Femur (tissue), 1 donor: ENCODE results near the gene FGF11.
"Not testable (repeated sequence)": the region's sequence is repeated elsewhere in the genome, so short reads cannot be mapped to it uniquely, and the experiment has no call there.

Source experiments
- DNase-seq: peaks from one replicate; pipeline ENCODE4 v3.0.0-alpha.2; 2017

Gene FGF11

DNA sequence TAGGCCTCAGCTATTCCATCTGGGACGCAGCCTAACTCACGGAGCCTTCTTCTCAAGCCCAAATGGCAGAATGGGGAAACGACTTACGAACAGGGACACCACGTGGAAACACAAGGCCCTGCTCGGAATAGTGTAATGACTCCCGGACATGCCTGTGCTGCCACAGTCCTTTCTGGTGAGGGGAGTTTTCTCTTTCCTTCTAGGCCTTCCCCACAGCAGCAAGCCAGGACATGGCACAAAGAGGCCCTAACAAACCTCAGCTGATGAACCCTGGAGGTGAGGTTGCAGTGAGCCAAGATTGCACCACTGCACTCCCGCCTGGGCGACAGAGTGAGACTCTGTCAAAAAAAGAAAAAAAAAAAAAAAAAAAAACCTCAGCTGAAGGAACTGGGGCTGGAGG, 24.8 kb downstream of the FGF11 start:
- DNase-seq, result no peak

DNA sequence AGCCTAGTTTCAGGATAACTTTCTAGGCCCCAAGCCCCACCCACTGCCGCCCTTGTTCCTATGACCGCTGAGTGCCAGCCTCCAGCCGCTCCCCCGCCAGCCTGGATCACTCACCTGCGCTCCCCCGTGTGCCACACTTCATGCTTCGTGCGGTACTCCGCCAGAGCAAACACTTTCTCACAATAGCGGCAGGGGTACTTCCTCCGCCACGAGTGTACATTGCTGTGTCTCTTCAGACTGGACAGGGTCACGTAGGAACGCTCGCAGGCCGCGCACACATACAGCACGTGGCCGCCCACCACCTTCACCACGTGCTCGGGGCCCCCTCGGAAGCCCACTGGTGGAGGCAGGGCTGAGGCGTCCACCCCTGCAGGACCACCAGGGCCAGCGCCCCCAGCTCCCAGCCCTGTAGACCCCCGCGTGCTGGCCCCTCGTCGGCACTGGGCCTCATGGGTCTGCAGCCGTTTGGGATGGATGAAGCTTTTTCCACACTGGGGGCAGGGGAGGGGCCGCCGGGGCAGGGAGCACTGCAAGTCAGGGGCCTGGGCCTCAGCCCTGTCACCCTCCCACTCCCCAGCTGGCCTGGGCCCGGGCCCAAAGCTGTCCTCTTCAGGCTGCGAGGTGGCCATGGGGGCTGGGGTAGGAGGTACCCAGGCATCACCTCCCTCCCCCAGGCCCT, 26.4 kb downstream of the FGF11 start:
- no peak for DNase-seq

DNA sequence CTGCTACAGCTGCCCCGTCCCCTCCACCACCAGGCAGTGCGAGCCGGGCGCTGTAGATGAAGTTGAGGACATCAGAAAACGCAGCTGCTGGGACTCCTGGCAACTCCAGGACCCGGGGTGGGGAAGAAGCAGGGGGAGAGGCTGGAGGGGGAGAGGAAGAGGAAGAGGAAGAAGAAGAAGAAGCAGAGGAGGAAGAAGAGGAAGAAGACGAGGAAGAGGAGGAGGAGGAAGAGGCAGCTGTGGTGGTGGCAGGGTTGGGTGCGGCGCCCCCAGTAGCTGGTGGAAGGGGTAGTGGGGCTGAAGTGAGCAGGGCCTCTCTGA, 27.0 kb downstream of the FGF11 start:
- DNase-seq, result no peak

- DNase-seq, result peak; percentile 65
Measured at GRCh38 chr17:7466639-7467341, 27.5 kb downstream of the FGF11 start.

DNA sequence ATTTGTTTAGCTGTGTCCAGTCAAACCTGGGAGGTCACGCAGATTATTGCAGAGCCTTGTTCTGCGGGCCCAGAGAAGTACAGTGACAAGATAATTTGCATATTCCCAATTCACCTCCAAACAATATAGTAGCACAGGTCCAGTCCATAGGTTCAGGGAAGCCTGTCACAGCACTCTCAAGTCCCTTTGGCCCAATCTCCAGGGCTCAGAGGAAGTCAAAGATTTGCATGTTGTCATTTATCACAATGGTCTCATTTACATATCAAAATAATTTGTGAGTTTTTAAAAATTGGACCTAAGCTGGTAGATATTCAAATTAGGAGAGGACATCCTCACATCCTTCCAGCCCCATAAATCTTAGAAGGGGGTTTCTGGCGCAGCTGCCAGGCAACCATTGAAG, 28.2 kb downstream of the FGF11 start:
- DNase-seq, result no peak

DNA sequence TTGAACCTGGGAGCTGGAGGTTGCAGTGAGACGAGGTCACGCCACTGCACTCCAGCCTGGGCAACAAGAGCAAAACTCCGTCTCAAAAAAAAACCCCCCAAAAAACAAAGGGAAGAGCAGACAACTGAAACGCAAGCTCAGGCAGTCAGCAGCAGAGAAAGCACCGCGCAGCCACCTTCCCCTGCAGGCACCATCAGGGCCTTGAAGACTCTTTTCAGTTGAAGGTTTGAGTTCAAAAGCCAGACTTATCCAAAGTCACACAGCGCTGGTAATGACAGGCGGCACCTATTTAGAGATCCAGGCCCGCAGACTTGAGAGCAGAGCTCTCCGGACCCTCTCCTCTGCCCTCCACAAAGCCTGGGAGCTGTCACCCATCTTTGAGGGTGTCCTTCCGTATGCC, 29.0 kb downstream of the FGF11 start:
- DNase-seq, result no peak

DNA sequence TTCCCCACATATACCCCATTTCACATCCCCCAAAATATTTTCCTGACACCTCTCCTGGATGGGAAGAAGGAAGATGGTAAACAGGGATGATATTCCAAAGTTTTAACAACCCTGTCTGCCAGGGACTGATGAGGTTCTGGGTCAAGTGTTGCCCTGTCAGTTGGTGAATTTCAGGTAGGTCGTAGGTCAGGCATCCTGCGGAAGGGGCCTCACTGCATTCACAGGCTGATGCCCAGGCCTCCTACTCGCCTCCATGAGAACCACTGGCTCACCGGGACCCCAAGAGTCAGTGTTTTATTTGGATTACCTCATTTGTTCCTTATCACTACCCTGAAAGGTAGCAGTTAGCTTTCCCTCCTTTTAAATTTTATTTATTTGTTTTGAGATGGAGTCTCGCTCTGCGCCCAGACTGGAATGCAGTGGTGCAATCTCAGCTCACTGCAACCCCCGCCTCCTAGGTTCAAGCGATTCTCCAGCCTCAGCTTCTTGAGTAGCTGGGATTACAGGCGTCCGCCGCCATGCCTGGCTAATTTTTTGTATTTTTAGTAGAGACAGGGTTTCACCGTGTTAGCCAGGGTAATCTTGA, 29.6 kb downstream of the FGF11 start:
- DNase-seq, result no peak

GRCh38 chr17:7469843-7470242, 30.5 kb downstream of the FGF11 start:
- DNase-seq, result not testable (repeated sequence)

DNA sequence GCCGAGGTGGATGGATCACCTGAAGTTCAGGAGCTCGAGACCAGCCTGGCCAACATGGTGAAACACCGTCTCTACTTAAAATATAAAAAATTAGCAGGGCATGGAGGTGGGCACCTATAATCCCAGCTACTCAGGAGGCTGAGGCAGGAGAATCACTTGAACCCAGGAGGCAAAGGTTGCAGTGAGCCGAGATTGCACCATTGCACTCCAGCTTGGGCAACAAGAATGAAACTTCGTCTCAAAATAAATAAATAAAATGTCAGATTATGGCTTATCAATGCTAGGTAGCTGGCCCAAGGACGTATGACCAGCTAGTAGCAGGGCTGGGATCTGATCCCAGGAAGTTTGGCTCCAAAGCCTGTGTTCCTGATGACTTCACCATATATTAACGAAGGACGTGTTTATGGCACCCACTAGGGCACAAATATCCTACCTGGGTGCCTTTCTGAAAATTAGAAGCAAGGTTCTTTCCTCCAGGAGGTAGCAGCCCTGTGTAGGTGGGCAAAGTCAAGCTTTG, 31.2 kb downstream of the FGF11 start:
- DNase-seq, result not testable (repeated sequence)

DNA sequence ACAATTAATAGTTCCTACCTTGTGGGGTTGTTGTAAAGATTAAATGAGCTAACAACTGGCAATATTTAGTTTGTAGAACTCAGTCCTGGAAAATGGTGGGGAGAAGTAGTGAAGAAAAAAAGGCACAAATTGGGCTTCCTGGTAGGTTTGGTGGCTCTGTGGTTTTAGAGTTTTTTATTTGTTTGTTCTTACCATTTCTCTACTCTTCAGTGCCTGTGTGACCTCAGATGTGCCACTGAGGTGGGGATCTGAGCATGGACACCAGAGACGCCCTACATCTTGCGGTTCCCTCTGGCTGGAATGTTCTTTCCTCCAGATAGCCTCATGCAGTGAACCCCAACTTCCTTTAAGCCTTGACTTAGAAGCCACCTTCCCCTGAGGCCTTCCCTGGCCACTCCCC, 32.4 kb downstream of the FGF11 start:
- no peak for DNase-seq

- not testable (repeated sequence) for DNase-seq
Measured at GRCh38 chr17:7474767-7475166, 35.5 kb downstream of the FGF11 start.

DNA sequence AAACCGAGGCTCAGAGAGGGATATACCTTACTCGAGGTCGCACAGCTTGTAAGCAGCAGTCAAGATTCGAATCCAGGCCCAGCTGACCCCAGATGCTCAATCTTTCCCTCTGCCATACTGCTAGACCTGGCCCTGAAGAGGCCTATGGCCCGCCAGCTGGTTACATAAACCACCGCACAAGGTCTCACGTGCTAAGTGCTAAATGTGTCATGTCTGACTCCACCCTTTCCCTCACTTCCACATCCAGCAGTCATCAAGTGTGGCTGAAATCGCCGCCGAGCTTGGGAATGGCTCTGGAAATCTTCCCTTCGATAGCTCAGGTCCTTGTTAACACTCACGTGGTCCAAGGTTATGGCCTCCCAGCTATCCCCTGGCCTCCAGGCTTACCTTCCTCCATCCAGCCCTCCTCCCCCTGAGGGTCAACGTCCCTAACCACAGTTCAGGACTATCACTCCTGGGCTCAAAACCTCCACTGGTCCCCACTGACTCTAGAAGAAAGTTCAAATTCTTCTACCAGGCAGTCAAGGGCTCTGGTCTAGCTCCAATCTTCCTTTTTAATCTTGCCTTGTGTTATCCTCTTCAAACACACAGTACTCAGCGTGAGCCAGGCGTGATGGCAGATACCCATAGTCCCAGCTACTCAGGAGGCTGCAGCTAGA, 36.6 kb downstream of the FGF11 start:
- DNase-seq, result peak; percentile 56

DNA sequence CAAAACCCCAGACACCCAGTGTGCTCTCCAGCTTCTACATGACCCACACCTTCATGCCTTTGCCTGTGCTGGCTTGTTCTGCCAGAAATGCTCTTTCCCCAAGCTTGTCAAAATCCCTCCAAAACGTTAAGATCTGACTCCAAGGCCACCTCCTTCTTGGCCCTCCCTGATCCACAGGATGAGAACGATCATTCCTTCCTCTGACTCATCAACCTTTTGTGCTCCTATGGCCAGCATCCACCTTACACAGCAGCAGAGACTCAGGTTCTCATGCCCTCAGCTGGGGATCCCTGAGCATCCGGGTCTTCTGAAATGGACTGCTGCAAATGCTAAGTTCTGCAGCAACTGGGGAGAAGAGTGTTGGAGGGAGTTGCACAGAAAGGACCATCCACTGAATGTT, 37.2 kb downstream of the FGF11 start:
- no peak for DNase-seq

- DNase-seq, result no peak
Measured at GRCh38 chr17:7476951-7477350, 37.6 kb downstream of the FGF11 start.

DNA sequence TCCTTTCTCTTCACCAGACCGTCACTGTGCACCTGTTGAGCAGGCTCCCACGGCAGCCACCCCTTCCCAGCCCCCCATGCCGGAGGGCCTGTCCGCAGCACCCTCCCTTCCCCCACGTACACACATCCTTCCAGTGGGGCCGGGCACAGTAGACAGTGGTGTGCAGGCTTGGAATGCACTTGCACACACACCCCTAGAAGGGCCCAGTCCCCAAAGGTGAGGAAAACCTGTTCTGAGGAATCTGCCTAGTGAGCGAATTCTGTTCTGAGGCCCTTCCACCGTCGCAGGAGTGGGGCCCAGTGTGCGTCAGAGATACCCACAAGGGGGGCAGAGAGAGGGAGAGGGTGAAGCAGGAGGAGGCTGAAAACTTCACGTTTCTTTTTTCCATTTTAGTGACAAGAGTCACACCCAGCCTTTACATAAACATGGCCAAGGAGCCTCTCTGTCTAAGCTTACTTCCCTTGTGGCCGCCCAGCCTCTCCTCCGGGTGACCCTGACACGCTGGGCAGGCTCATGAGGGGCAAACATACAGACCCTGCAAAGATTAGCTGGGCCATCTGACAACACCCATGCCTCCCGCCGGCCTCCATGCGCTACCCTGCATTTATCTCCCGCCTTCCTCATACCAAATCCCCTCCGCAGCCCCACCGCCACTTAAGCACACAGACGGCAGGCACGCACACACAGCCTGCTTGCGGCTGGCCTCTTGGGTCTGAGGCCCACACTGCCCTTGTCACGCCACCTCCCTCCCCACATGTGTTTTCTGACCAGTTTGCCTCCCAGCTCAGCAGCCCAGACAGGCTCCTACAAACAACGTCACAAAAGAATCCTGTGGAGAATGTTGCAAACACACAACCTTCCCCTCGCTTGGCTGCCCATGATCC, 38.3 kb downstream of the FGF11 start:
- DNase-seq, result peak; percentile 74

DNA sequence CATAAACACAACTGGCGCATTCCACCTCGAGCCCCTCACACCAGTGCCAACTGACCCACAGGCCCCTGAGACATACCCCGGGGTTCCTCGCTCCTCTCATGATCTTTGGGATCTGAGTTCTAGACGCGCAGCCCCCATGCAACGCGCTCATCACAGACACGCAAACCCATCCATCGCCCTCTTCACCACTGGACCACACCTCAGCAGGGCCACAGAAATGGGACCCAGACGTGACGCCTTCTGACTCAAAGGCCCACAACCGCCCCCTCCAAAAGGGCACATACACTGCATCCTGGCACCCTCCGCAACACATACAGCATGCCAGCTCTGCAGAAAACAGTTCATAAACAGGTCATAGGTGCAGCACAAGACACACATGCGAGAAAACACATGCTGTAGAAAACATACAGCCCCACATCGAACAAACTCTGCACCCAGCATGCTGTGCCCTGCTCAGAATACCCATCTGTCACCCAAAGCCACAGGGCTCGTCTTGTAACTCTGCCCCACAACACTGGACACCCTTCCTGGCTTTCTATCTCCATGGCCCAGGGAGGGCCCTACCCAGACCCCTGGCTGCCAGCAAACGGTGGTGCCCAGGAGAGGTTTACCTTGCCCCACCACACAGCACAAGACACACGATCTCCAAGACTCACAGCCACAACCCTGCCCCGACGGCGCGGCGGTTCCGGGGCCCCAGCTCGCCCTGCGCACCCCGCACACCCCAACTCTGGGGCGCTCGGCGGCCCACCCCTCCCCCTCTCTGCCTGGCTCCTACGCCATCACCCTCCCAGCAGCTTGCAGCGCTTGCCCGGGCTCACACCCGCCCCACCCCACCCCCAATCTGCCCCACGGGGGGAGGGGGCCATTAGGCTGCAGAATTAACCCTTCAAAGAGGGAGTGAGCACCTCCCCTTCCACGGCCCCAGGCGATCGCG, 39.2 kb downstream of the FGF11 start:
- peak; percentile 75 for DNase-seq

DNA sequence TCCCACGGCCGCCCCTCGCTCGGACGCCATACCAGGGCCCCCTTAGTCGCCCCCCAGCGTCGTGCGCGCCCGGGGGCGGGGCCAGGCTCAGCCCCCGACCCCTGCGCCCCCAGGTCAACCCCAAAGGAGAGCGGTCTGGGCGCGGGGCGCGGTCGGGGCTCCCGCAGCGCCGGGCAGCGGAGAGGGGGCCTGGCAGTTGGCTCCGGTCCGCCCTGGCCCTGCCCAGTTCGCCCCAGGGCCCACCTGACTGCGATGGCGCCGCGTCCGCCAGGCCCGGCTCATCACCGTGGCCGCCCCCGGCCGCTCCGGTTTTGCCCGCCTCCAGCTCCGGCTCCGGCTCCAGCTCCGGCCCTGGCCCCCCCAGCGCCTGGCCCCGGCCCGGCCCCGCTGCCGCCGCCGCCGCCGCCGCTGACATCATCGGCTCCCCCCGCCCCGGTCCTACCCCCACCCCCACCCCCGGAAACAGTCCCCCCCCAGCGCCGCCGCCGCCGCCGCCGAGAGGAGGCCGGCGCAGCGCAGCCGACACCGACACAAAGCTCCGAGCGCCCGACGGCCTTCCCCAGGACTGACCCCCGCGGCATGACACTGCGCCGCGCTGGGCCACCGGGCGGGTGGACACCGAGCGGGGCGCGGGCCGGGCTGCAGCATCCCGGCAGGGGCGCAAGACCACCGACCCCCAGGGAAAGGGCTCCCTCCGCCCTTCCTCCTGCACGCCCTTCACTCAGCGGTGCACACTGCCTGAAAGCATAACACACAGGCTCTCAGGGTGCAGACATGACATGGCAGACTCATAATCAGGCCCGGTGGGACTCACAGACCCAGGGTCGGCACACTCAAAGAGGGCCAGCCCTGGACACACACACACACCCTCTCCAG, 40.1 kb downstream of the FGF11 start, which contains the start of gene ZBTB4:
ZBTB4 (minus strand) TSS at position 419 of the 876 bp plus-strand sequence. CDS start 12,830 bp downstream, outside the sequence.
- peak; percentile 73 for DNase-seq

DNA sequence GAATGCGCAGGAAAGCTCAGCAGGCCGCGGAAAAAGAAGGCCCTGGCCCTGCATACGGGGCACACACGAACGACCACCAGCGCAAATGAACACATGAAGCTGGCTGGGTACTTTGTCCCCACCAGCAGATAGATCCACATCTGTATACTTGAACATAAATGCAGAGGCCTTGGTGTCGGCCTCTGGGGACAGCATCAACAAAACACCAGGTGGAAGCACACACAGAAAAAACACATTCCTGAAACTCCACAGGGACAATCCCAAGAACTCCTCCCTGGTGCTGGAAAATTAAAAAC, 40.7 kb downstream of the FGF11 start:
- DNase-seq, result no peak

DNA sequence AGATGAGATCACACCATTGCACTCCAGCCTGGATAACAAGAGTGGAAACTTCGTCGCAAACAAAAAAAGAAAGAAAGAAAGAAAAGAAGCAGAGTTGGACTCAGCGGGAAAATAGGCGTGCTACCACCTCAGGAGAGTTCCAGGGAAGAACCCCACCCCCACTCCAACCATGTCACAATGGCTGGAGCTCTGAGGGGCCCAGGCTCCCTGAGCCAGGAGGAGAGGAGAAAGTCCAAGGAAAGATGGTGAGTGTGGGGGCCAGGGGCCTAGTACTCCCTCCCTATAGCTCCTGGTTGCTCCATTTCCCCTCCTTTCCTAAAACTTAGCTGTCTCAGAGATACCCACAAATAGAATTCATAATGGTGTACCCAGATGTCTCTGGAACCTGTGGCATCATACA, 42.0 kb downstream of the FGF11 start, which contains the start of gene SLC35G6:
SLC35G6 (plus strand) TSS at position 172 of the 400 bp plus-strand sequence; CDS start at position 243, 71 bp downstream.
- not testable (repeated sequence) for DNase-seq
